ENCODE data around the gene AHRR. TPM values are rescaled to one million over a fixed set of nuclear protein-coding genes. Genes with fewer than 3 reads are reported as not detected.
A peak's percentile ranks its signal among the peaks of the same experiment; 100 is the strongest.

The AHRR gene
- total RNA-seq, 2 donors from 2014 or later: 1.9 to 17.7 TPM

GRCh38 chr5:354581-355378, 33.3 kb downstream of the AHRR start:
- Histone ChIP-seq H3K4me3 (no peak overlapping the region), H3K36me3 (no peaks in the 10 kb centered on the region), H3K27me3 (replicated peaks; ENCODE audit: insufficient read depth) (no peaks in the 10 kb centered on the region), H3K4me1 (replicated peaks) (no peaks in the 10 kb centered on the region), H3K9me3 (no peaks in the 10 kb centered on the region), H3K27ac (no peak overlapping the region)
- 82% methylated on average over 23 of the region's 23 CpGs for WGBS
- intact Hi-C loops (cut with DNase I): no loop called here
- DNase-seq (ENCODE audit: low spot score): no peak
- no peak for TF ChIP-seq POLR2AphosphoS5 (IDR thresholded peaks at IDR 0.05)

GRCh38 chr5:355379-355935, 33.9 kb downstream of the AHRR start:
- no peaks in the 10 kb centered on the region for H3K9me3 ChIP-seq
- 84% methylated on average over 19 of the region's 19 CpGs for WGBS
- intact Hi-C loops (cut with DNase I): no loop called here
- no peaks in the 10 kb centered on the region for H3K4me1 ChIP-seq (replicated peaks)
- no peak overlapping the region for H3K27ac ChIP-seq
- no peaks in the 10 kb centered on the region for H3K27me3 ChIP-seq (replicated peaks; ENCODE audit: insufficient read depth)
- no peak overlapping the region for H3K4me3 ChIP-seq
- no peak for TF ChIP-seq POLR2A (IDR thresholded peaks at IDR 0.05)
- no peak for TF ChIP-seq POLR2AphosphoS5 (IDR thresholded peaks at IDR 0.05)
- TF ChIP-seq CTCF (IDR thresholded peaks at IDR 0.05): no peak
- no peak for DNase-seq (ENCODE audit: low spot score)
- no peaks in the 10 kb centered on the region for H3K36me3 ChIP-seq

GRCh38 chr5:355958-356357, 34.4 kb downstream of the AHRR start:
- no peaks in the 10 kb centered on the region for H3K4me1 ChIP-seq (replicated peaks)
- 82% methylated on average over 4 of the region's 4 CpGs for WGBS
- TF ChIP-seq POLR2A (IDR thresholded peaks at IDR 0.05): no peak
- no peak for TF ChIP-seq CTCF (IDR thresholded peaks at IDR 0.05)
- no peak for TF ChIP-seq POLR2AphosphoS5 (IDR thresholded peaks at IDR 0.05)
- intact Hi-C loops (cut with DNase I): no loop called here
- no peak overlapping the region for H3K4me3 ChIP-seq
- no peaks in the 10 kb centered on the region for H3K36me3 ChIP-seq
- H3K27ac ChIP-seq: no peak overlapping the region
- no peaks in the 10 kb centered on the region for H3K9me3 ChIP-seq
- peak; percentile 2 for DNase-seq (ENCODE audit: low spot score)
- no peaks in the 10 kb centered on the region for H3K27me3 ChIP-seq (replicated peaks; ENCODE audit: insufficient read depth)

GRCh38 chr5:359301-359897, 37.9 kb downstream of the AHRR start:
- no peaks in the 10 kb centered on the region for H3K36me3 ChIP-seq
- no peak overlapping the region for H3K4me3 ChIP-seq
- TF ChIP-seq POLR2AphosphoS5 (IDR thresholded peaks at IDR 0.05) (no peak), POLR2A (IDR thresholded peaks at IDR 0.05) (no peak), CTCF (IDR thresholded peaks at IDR 0.05) (no peak)
- H3K9me3 ChIP-seq: no peaks in the 10 kb centered on the region
- intact Hi-C loops (cut with DNase I): no loop called here
- no peaks in the 10 kb centered on the region for H3K4me1 ChIP-seq (replicated peaks)
- peak; percentile 0 for DNase-seq (ENCODE audit: low spot score)
- no peaks in the 10 kb centered on the region for H3K27me3 ChIP-seq (replicated peaks; ENCODE audit: insufficient read depth)
- 93% methylated on average over 11 of the region's 23 CpGs for WGBS
- H3K27ac ChIP-seq: no peak overlapping the region

- no peak for DNase-seq (ENCODE audit: low spot score)
- Histone ChIP-seq H3K4me1 (replicated peaks) (no peaks in the 10 kb centered on the region), H3K4me3 (no peak overlapping the region), H3K36me3 (no peaks in the 10 kb centered on the region), H3K27ac (no peak overlapping the region), H3K27me3 (replicated peaks; ENCODE audit: insufficient read depth) (no peaks in the 10 kb centered on the region), H3K9me3 (no peaks in the 10 kb centered on the region)
- intact Hi-C loops (cut with DNase I): no loop called here
- WGBS: 83% methylated on average over 14 of the region's 14 CpGs
- TF ChIP-seq POLR2AphosphoS5 (IDR thresholded peaks at IDR 0.05) (no peak), POLR2A (IDR thresholded peaks at IDR 0.05) (no peak), CTCF (IDR thresholded peaks at IDR 0.05) (no peak)
Observed at GRCh38 chr5:360257-361027, 38.9 kb downstream of the AHRR start.
